A673 (cell line): ENCODE data around the gene SIK3. TPM values are rescaled to one million over a fixed set of nuclear protein-coding genes. Genes with fewer than 3 reads are reported as not detected.

Experiments
- BruUV-seq: library from RNA; stranded (reverse); fragments of 400-500 nt; replicated peaks from 2 replicates; lab custom pipeline; 2021; lab: Mats Ljungman, UMichigan
- CTCF ChIA-PET: fragments of 300-600 bp; sonication (Branson Sonifier 250); formaldehyde crosslinking; loops from one replicate; lab custom pipeline; 2022; ENCODE audit warnings: antibody characterized with exemption; lab: Charles Lee
- POLR2A ChIA-PET: fragments of 300-600 bp; sonication (Branson Sonifier 250); formaldehyde crosslinking; loops from one replicate; lab custom pipeline; 2022; ENCODE audit warnings: antibody characterized with exemption; ENCODE audit not compliant: low non-redundant PET; lab: Charles Lee
- DNase-seq: peaks from one replicate; pipeline ENCODE4 v3.0.0-alpha.2; 2015; ENCODE audit warnings: low spot score
- H3K27ac ChIP-seq: fragments of 200-600 bp; sonication (generic); 2 replicates; pipeline ENCODE4 v1.5.1; 2016; ENCODE audit warnings: mixed run types, low read depth, mild to moderate bottlenecking, mixed read lengths, antibody characterized with exemption, low read length; ENCODE audit not compliant: poor library complexity, severe bottlenecking
- H3K27me3 ChIP-seq: fragments of 200-600 bp; sonication (generic); replicated peaks from 2 replicates; pipeline ENCODE4 v1.6.1; 2017; ENCODE audit warnings: mixed run types, low read depth, mild to moderate bottlenecking, mixed read lengths, antibody characterized with exemption, low read length; ENCODE audit not compliant: insufficient read depth, poor library complexity
- H3K36me3 ChIP-seq: fragments of 200-600 bp; sonication (generic); 2 replicates; pipeline ENCODE4 v1.6.1; 2016; ENCODE audit warnings: mixed run types, mild to moderate bottlenecking, mixed read lengths, antibody characterized with exemption, low read length; ENCODE audit not compliant: insufficient read depth, poor library complexity, severe bottlenecking
- H3K4me1 ChIP-seq: fragments of 200-600 bp; sonication (generic); 2 replicates; pipeline ENCODE4 v1.6.1; 2017; ENCODE audit warnings: mixed run types, mild to moderate bottlenecking, mixed read lengths, antibody characterized with exemption, low read length; ENCODE audit not compliant: insufficient read depth, poor library complexity, severe bottlenecking
- H3K4me3 ChIP-seq: fragments of 200-600 bp; sonication (generic); 2 replicates; pipeline ENCODE4 v1.5.1; 2016; ENCODE audit warnings: low read depth, mixed run types, mild to moderate bottlenecking, mixed read lengths, low read length; ENCODE audit not compliant: poor library complexity, severe bottlenecking
- H3K9me3 ChIP-seq: fragments of 200-600 bp; sonication (generic); 2 replicates; pipeline ENCODE4 v1.6.1; 2016; ENCODE audit warnings: mixed run types, low read depth, mild to moderate bottlenecking, mixed read lengths, antibody characterized with exemption, low read length; ENCODE audit not compliant: poor library complexity, severe bottlenecking
- CTCF ChIP-seq: fragments of 300-800, 200-600 bp; sonication (generic); conservative IDR thresholded peaks from 2 replicates; pipeline ENCODE4 v1.5.1; 2017; ENCODE audit warnings: low read depth, mild to moderate bottlenecking, antibody characterized with exemption, low read length, moderate library complexity, mixed read lengths
- EZH2 ChIP-seq: fragments of 200-600 bp; sonication (generic); IDR thresholded peaks from 2 replicates; pipeline ENCODE4 v1.6.1; 2017; ENCODE audit warnings: borderline replicate concordance, low read depth, mild to moderate bottlenecking, mixed read lengths, antibody characterized with exemption, low read length; ENCODE audit not compliant: poor library complexity, severe bottlenecking
- intact Hi-C: fragments of 100-400 bp; cut with micrococcal nuclease; formaldehyde crosslinking; loops from one replicate; pipeline ENCODE4 v1.10.0; 2022; ENCODE audit not compliant: unreplicated experiment
- total RNA-seq: library from RNA; stranded (reverse); gene quantifications from 2 replicates; pipeline ENCODE4 v1.2.3, GENCODE V29; 2021

The SIK3 gene
- total RNA-seq, 1 experiment from 2014 or later: 81.7 TPM

GRCh38 chr11:116823031-116823843 lies 275.0 kb downstream of the SIK3 start, which contains the start of gene APOA4:
Gene APOA4, minus strand, starts transcription at chr11:116823304. Its CDS starts 113 bp downstream, at chr11:116823191.
- no peaks in the 10 kb centered on the region for H3K4me1 ChIP-seq
- no peak within 1 kb of the TSS for H3K4me3 ChIP-seq
- H3K9me3 ChIP-seq: no peaks in the 10 kb centered on the region
- no peak for DNase-seq
- no peak within 1 kb of the TSS for H3K27ac ChIP-seq
- CTCF ChIA-PET: no interaction called here
- POLR2A ChIA-PET: no interaction called here
- H3K27me3 ChIP-seq: no peaks in the 10 kb centered on the region
- BruUV-seq: no TSS peak
- intact Hi-C loops: no loop called here
- no peaks in the 10 kb centered on the region for H3K36me3 ChIP-seq
- no peak for TF ChIP-seq CTCF
- TF ChIP-seq EZH2: no peak

- intact Hi-C loops: no loop called here
- no TSS peak for BruUV-seq
- H3K27me3 ChIP-seq: no peaks in the 10 kb centered on the region
- no peak overlapping the region for H3K27ac ChIP-seq
- no peak overlapping the region for H3K4me3 ChIP-seq
- ChIA-PET POLR2A (no interaction called here), CTCF (no interaction called here)
- H3K9me3 ChIP-seq: no peaks in the 10 kb centered on the region
- TF ChIP-seq EZH2 (no peak), CTCF (no peak)
- no peak for DNase-seq
- H3K4me1 ChIP-seq: no peaks in the 10 kb centered on the region
- H3K36me3 ChIP-seq: no peaks in the 10 kb centered on the region
Measured at GRCh38 chr11:116822575-116822974, 275.7 kb downstream of the SIK3 start.

- CTCF ChIA-PET: interaction anchor here (0.8 kb wide), 1 partner anchor 14 kb away, joined by 3 read pairs; no protein-coding TSS in a partner anchor
Measured at GRCh38 chr11:116821050-116821918, 276.9 kb downstream of the SIK3 start.

More at GRCh38 chr11:116821050-116821918, 276.9 kb downstream of the SIK3 start:
- Histone ChIP-seq H3K27ac (no peak overlapping the region), H3K9me3 (no peaks in the 10 kb centered on the region), H3K4me3 (no peak overlapping the region), H3K4me1 (no peaks in the 10 kb centered on the region), H3K27me3 (no peaks in the 10 kb centered on the region), H3K36me3 (no peaks in the 10 kb centered on the region)
- DNase-seq: no peak
- intact Hi-C loops: no loop called here
- POLR2A ChIA-PET: interaction anchor here (0.6 kb wide), 2 partner anchors 30 to 197 kb away, joined by 3 read pairs; no protein-coding TSS in a partner anchor
- TF ChIP-seq EZH2 (no peak), CTCF (no peak)
- no TSS peak for BruUV-seq
